Glutamatergic neuron (in vitro differentiated cells): ENCODE measurements around the gene FAM53A. TPM values are rescaled to one million over a fixed set of nuclear protein-coding genes. Genes with fewer than 3 reads are reported as not detected.
A peak's percentile ranks its signal among the peaks of the same experiment; 100 is the strongest.

Source experiments
- DNase-seq: peaks from one replicate; pipeline ENCODE4 v3.0.0; 2022
- H3K27ac Mint-ChIP-seq: one replicate; pipeline ENCODE4 v1.8.0; 2020; ENCODE audit warnings: mild to moderate bottlenecking, mixed read lengths, inconsistent platforms; ENCODE audit not compliant: unreplicated experiment
- H3K27me3 Mint-ChIP-seq: one replicate; pipeline ENCODE4 v1.8.0; 2020; ENCODE audit warnings: mild to moderate bottlenecking, moderate library complexity, mixed read lengths, inconsistent platforms; ENCODE audit not compliant: unreplicated experiment
- H3K36me3 Mint-ChIP-seq: one replicate; pipeline ENCODE4 v1.8.0; 2020; ENCODE audit warnings: mild to moderate bottlenecking, mixed read lengths, inconsistent platforms; ENCODE audit not compliant: unreplicated experiment
- H3K4me1 Mint-ChIP-seq: one replicate; pipeline ENCODE4 v1.8.0; 2020; ENCODE audit warnings: mild to moderate bottlenecking, low read depth, mixed read lengths, inconsistent platforms; ENCODE audit not compliant: unreplicated experiment
- H3K4me3 Mint-ChIP-seq: one replicate; pipeline ENCODE4 v1.8.0; 2020; ENCODE audit warnings: mild to moderate bottlenecking, mixed read lengths, inconsistent platforms; ENCODE audit not compliant: unreplicated experiment
- H3K9me3 Mint-ChIP-seq: one replicate; pipeline ENCODE4 v1.8.0; 2020; ENCODE audit warnings: mild to moderate bottlenecking, moderate library complexity, mixed read lengths, inconsistent platforms; ENCODE audit not compliant: unreplicated experiment
- CTCF ChIP-seq: fragments of 200-600 bp; sonication (generic); IDR thresholded peaks from one replicate; pipeline ENCODE4 v1.5.0; 2021; ENCODE audit not compliant: partially characterized antibody, unreplicated experiment
- total RNA-seq: library from RNA; stranded (reverse); fragmentation: NEBNext Ultra II Directional; extraction: Animal tissue kit (Norgen Biotek cat#: 25700); gene quantifications from one replicate; pipeline ENCODE4 v1.2.1, GENCODE V29; 2021; ENCODE audit not compliant: unreplicated experiment

FAM53A gene
- total RNA-seq, 1 donor from 2014 or later: 1.1 TPM

GRCh38 chr4:1629699-1630083, 54.4 kb downstream of the FAM53A start:
- no peaks in the 10 kb centered on the region for H3K4me1 Mint-ChIP-seq
- H3K36me3 Mint-ChIP-seq: peaks cover under 1% of the 10 kb centered on the region
- no peak overlapping the region for H3K27ac Mint-ChIP-seq
- H3K9me3 Mint-ChIP-seq: no peaks in the 10 kb centered on the region
- H3K27me3 Mint-ChIP-seq: no peaks in the 10 kb centered on the region
- no peak for DNase-seq
- TF ChIP-seq CTCF: no peak
- no peak overlapping the region for H3K4me3 Mint-ChIP-seq

- Mint-ChIP-seq H3K4me3 (no peak overlapping the region), H3K27me3 (peaks cover 3% of the 10 kb centered on the region), H3K27ac (no peak overlapping the region), H3K9me3 (no peaks in the 10 kb centered on the region), H3K36me3 (no peaks in the 10 kb centered on the region), H3K4me1 (no peaks in the 10 kb centered on the region)
- TF ChIP-seq CTCF: peak; percentile 99
- DNase-seq: peak; percentile 92
Observed at GRCh38 chr4:1628892-1629698, 55.0 kb downstream of the FAM53A start.

- Mint-ChIP-seq H3K27me3 (peaks cover 3% of the 10 kb centered on the region), H3K27ac (no peak overlapping the region), H3K4me3 (no peak overlapping the region), H3K4me1 (no peaks in the 10 kb centered on the region), H3K36me3 (no peaks in the 10 kb centered on the region), H3K9me3 (peaks cover 1% of the 10 kb centered on the region)
- no peak for DNase-seq
- TF ChIP-seq CTCF: no peak
Observed at GRCh38 chr4:1627417-1628313, 56.4 kb downstream of the FAM53A start.

- peaks cover 1% of the 10 kb centered on the region for H3K9me3 Mint-ChIP-seq
- no peak overlapping the region for H3K27ac Mint-ChIP-seq
- TF ChIP-seq CTCF: no peak
- no peak overlapping the region for H3K4me3 Mint-ChIP-seq
- no peaks in the 10 kb centered on the region for H3K36me3 Mint-ChIP-seq
- H3K4me1 Mint-ChIP-seq: no peaks in the 10 kb centered on the region
- peaks cover 3% of the 10 kb centered on the region for H3K27me3 Mint-ChIP-seq
- no peak for DNase-seq
Observed at GRCh38 chr4:1626941-1627340, 57.2 kb downstream of the FAM53A start.
